ENCODE measurements around the gene AGAP4. TPM values are rescaled to one million over a fixed set of nuclear protein-coding genes. Genes with fewer than 3 reads are reported as not detected.

The AGAP4 gene
- total RNA-seq, 2 experiments from 2014 or later, result 9.4 to 9.5 TPM

Other genes starting within 250 kb of the AGAP4 start
- 10 to 100 TPM; 13.3 to 14.7 TPM for gene ZFAND4, start 174.7 kb downstream of the AGAP4 start, total RNA-seq
- 10 to 100 TPM; 17.0 to 17.9 TPM for gene WASHC2C, start 120.2 kb downstream of the AGAP4 start, total RNA-seq
- 10 to 100 TPM; 52.5 to 54.3 TPM for gene TIMM23, start 125.0 kb upstream of the AGAP4 start, total RNA-seq
- 10 to 100 TPM; 74.2 to 75.0 TPM for gene NCOA4, start 183.1 kb upstream of the AGAP4 start, total RNA-seq
- not detected for gene MSMB, start 198.8 kb upstream of the AGAP4 start, total RNA-seq

All from activated naive CD4-positive, alpha-beta T cell treated with anti-CD3 and anti-CD28 coated beads for 36 hours (primary cell).